AG09309 (cell line): ENCODE measurements around the gene SLC4A1AP.

Experiments used
- DNase-seq: peaks from one replicate; pipeline ENCODE4 v3.0.0-alpha.2; 2010; ENCODE audit warnings: low read depth
- H3K4me3 ChIP-seq: 2 replicates; pipeline ENCODE4 v1.5.1; 2011; ENCODE audit warnings: mild to moderate bottlenecking, low read depth, low read length, moderate library complexity; ENCODE audit not compliant: control insufficient read depth
- TF ChIP-seq, protein P1 (sequence below): IDR thresholded peaks from 2 replicates; pipeline ENCODE4 v1.5.1; 2011; ENCODE audit warnings: mild to moderate bottlenecking, low read depth, low read length, inconsistent platforms; ENCODE audit not compliant: insufficient read depth, control insufficient read depth; ENCODE audit errors: missing control alignments

SLC4A1AP gene

DNA sequence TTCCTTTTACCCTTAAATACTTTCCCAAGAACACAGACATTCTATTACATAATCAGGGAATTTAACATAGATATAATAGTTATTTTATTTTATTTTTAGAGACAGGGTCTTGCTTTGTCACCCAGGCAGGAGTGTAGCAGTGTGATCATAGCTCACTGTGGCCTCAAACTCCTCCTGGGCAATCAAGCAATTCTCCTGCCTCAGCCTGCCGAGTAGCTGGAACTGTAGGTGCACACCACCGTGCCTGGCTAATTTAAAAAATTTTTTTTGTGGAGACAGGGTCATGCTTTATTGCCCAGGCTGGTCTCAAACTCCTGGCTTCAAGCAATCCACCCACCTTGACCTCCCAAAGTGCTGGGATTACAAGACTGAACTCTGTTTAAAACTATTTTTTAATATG is 45.6 kb downstream of the SLC4A1AP start:
- no peak overlapping the region for H3K4me3 ChIP-seq
- DNase-seq: no peak
- TF ChIP-seq, protein P1, sequence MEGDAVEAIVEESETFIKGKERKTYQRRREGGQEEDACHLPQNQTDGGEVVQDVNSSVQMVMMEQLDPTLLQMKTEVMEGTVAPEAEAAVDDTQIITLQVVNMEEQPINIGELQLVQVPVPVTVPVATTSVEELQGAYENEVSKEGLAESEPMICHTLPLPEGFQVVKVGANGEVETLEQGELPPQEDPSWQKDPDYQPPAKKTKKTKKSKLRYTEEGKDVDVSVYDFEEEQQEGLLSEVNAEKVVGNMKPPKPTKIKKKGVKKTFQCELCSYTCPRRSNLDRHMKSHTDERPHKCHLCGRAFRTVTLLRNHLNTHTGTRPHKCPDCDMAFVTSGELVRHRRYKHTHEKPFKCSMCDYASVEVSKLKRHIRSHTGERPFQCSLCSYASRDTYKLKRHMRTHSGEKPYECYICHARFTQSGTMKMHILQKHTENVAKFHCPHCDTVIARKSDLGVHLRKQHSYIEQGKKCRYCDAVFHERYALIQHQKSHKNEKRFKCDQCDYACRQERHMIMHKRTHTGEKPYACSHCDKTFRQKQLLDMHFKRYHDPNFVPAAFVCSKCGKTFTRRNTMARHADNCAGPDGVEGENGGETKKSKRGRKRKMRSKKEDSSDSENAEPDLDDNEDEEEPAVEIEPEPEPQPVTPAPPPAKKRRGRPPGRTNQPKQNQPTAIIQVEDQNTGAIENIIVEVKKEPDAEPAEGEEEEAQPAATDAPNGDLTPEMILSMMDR: no peak

DNA sequence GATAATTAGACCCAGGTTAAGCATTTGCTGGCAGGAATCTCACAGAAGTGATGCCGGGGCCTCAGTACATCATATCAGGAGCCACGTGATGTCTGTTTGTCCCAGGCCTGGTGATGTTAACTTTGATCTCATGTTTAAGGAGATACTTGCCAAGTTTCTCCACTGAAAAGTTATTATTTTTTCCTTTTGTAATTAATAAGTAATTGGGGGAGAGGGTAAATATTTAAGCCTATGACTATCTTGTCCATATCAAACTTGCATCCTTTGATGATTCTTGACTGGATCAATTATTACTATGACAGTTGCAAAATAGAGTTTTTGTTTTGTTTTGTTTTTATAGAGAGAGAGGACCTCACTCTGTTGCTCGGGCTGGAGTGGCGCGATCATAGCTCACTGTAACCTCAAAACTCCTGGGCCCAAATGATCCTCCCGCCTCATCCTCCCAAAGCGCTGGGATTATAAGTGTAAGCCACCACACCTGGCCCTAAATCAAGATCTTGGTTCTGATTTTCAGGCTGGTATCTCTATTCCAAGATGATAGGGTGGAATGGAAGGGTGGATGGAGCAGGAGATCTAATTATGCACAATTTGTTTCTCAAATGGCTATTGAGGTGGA is 46.4 kb downstream of the SLC4A1AP start:
- TF ChIP-seq, protein P1: no peak
- DNase-seq: no peak
- no peak overlapping the region for H3K4me3 ChIP-seq

DNA sequence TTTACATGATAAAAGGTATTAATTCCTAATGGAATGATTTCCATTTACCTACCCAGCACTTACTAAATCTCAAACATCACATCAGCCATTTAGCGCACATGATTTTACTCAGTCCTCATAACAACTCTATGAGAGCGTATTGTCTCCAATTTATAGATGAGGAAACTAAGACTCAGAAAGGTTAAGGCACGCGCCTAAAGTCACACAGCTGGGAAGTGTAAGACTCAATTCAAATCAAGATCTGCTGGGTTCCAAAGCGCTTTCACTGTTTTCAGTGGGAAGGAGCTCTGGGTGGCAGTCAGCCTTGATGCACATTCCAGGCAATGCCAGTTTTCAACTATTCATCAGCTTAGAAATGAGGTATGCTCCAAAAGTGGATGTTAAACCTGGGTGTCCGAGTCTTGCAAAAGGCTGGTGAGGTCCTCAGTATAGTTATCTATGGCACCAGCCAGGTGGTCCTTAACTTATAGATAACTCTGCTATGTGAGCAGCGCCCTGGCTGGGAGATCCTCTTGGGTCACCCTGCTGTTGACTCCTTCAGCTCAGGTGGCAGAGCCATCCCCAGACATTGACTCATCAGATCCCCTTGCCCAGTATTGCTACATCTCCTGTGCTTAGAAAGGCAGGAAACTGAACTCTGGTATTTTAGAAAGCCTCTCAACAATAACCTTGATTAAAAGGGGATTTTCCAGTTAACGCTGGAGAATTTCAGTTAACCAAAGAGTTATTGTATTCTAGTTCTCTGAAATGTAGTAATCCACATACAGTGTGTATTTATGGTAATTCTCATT is 47.1 kb downstream of the SLC4A1AP start:
- H3K4me3 ChIP-seq: no peak overlapping the region
- TF ChIP-seq, protein P1: no peak
- no peak for DNase-seq

DNA sequence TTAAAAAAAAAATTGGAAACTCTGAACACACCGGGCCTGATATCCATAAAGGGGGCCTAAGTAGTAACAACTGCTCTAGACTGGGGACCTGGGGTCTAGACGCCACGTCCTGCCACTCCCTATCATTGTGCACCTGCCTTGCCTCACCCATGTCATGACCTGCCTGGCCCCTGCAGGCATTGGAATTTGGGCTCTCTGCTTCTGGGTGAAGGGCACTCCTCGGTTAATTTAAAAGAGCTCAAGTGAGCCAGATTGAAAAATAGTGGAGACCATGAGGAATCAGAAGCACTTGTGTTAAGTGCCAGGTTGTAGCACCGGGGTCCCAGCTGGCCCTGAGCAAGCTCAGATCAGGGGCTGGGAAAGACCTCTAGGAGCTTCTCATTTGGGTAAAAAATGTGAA is 48.1 kb downstream of the SLC4A1AP start:
- TF ChIP-seq, protein P1: no peak
- H3K4me3 ChIP-seq: no peak overlapping the region
- no peak for DNase-seq

DNA sequence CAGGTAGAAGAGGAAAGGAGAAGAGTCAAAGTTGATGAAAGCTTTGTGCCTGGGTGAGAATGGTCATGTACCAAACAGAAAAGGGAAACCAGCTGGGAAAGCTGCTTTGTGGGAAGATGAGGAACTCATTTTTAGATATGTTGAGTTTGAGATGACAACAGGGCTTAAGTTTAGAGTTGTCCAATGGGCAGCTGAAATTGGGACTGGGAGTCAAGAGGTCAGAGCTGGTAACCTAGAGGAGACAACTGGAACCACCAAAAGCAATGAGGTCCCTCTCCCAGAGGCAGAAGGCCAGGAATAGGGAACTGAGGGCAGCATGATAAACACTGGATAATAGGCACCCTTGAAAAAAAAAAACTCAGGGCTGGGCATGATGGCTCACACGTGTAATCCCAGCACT is 48.8 kb downstream of the SLC4A1AP start:
- DNase-seq: no peak
- no peak overlapping the region for H3K4me3 ChIP-seq
- TF ChIP-seq, protein P1: no peak

DNA sequence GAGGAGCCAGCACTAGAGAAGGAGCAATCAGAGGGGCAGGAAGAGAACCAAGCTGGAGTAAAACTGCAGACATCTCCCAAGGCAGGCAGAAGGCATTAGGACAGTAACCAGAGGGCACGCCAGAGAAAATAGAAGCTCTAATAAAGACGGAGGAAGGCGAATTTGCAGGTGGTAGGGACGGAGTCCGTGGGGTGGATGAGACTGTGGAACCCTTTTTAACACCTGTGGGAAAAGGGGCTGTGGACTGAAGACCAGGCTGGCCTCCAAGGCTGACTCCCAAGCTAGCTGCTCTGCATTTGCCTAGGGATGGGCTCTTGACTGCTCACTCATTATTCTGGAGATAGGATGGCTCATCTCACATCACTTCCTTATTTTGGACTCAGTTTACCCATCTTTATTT is 49.5 kb downstream of the SLC4A1AP start:
- TF ChIP-seq, protein P1: no peak
- DNase-seq: no peak
- H3K4me3 ChIP-seq: no peak overlapping the region
